GM21423 (cell line): ENCODE data around the gene NKX6-2.

Experiments
- ATAC-seq: cut with Tn5 transposase; IDR thresholded peaks from one replicate; pipeline ENCODE4 v1.9.1; 2021; ENCODE audit warnings: mild to moderate bottlenecking, moderate library complexity; ENCODE audit not compliant: unreplicated experiment

The NKX6-2 gene

GRCh38 chr10:132762267-132762666 is 23.7 kb downstream of the NKX6-2 start:
- no peak for ATAC-seq

- ATAC-seq = no peak
Measured at GRCh38 chr10:132761395-132762060, 24.4 kb downstream of the NKX6-2 start.

- ATAC-seq = no peak
Measured at GRCh38 chr10:132758865-132759264, 27.1 kb downstream of the NKX6-2 start.

- ATAC-seq = no peak
Measured at GRCh38 chr10:132757171-132757570, 28.8 kb downstream of the NKX6-2 start.

- no peak for ATAC-seq
Measured at GRCh38 chr10:132756591-132756990, 29.4 kb downstream of the NKX6-2 start.

GRCh38 chr10:132755166-132755711 is 30.7 kb downstream of the NKX6-2 start:
- ATAC-seq = no peak

- no peak for ATAC-seq
Measured at GRCh38 chr10:132754071-132754470, 31.9 kb downstream of the NKX6-2 start.

- ATAC-seq = no peak
Measured at GRCh38 chr10:132753596-132753995, 32.4 kb downstream of the NKX6-2 start.

- ATAC-seq = no peak
Measured at GRCh38 chr10:132752961-132753360, 33.0 kb downstream of the NKX6-2 start.

- ATAC-seq = no peak
Measured at GRCh38 chr10:132752378-132752777, 33.6 kb downstream of the NKX6-2 start.

- no peak for ATAC-seq
Measured at GRCh38 chr10:132750936-132751335, 35.0 kb downstream of the NKX6-2 start.

GRCh38 chr10:132749371-132749795 is 36.6 kb downstream of the NKX6-2 start:
- no peak for ATAC-seq

GRCh38 chr10:132748545-132749370 is 37.2 kb downstream of the NKX6-2 start:
- ATAC-seq = no peak

GRCh38 chr10:132748135-132748534 is 37.8 kb downstream of the NKX6-2 start:
- no peak for ATAC-seq

- no peak for ATAC-seq
Measured at GRCh38 chr10:132746801-132747625, 38.9 kb downstream of the NKX6-2 start.

GRCh38 chr10:132746386-132746785 is 39.6 kb downstream of the NKX6-2 start:
- no peak for ATAC-seq

- ATAC-seq = no peak
Measured at GRCh38 chr10:132745971-132746370, 40.0 kb downstream of the NKX6-2 start.

GRCh38 chr10:132745511-132745910 is 40.4 kb downstream of the NKX6-2 start:
- no peak for ATAC-seq

- no peak for ATAC-seq
Measured at GRCh38 chr10:132744839-132745238, 41.1 kb downstream of the NKX6-2 start.

GRCh38 chr10:132743925-132744490 is 41.9 kb downstream of the NKX6-2 start:
- ATAC-seq = no peak
